ENCODE measurements around the gene ARHGEF33. TPM values are rescaled to one million over a fixed set of nuclear protein-coding genes. Genes with fewer than 3 reads are reported as not detected.

Gene ARHGEF33
- total RNA-seq, 1 donor from 2014 or later: 0.30 TPM

GRCh38 chr2:38889045-38889444, 630 bp upstream of the ARHGEF33 start:
- no peak for FAIRE-seq
- Histone ChIP-seq H3K4me2 (ENCODE audit: low read length) (no peak overlapping the region), H3K27ac (ENCODE audit: low read depth, low read length) (no peak overlapping the region), H3K79me2 (ENCODE audit: insufficient read depth, low read length) (no peaks in the 10 kb centered on the region), H3K36me3 (ENCODE audit: insufficient read depth, low read length) (no peaks in the 10 kb centered on the region), H3K4me3 (ENCODE audit: insufficient read depth, low read depth, low read length) (no peak overlapping the region), H3K9me3 (ENCODE audit: insufficient read depth, low read depth, low read length) (no peaks in the 10 kb centered on the region), H3K27me3 (ENCODE audit: insufficient read depth, low read length) (no peaks in the 10 kb centered on the region), H2AFZ (ENCODE audit: low read depth, low read length) (no peak overlapping the region), H3K9ac (ENCODE audit: low read length) (no peak overlapping the region), H3K4me1 (ENCODE audit: insufficient read depth, low read length) (no peaks in the 10 kb centered on the region), H4K20me1 (ENCODE audit: insufficient read depth, low read length) (no peaks in the 10 kb centered on the region)
- TF ChIP-seq EZH2 (IDR thresholded peaks at IDR 0.05; ENCODE audit: insufficient read depth, low read length) (no peak), CTCF (IDR thresholded peaks at IDR 0.05; ENCODE audit: insufficient read depth, low read depth, low read length) (no peak)
- no peaks in the 10 kb centered on the region for H3K4me1 Mint-ChIP-seq (ENCODE audit: low read depth, unreplicated experiment)
- DNase-seq (ENCODE audit: low read depth): no peak
- no peaks in the 10 kb centered on the region for H3K27me3 Mint-ChIP-seq (ENCODE audit: low read depth, unreplicated experiment)
- no peak overlapping the region for H3K4me3 Mint-ChIP-seq (ENCODE audit: unreplicated experiment)
- no peaks in the 10 kb centered on the region for H3K9me3 Mint-ChIP-seq (ENCODE audit: unreplicated experiment)
- H3K27ac Mint-ChIP-seq (ENCODE audit: unreplicated experiment): no peak overlapping the region
- no peaks in the 10 kb centered on the region for H3K36me3 Mint-ChIP-seq (ENCODE audit: low read depth, unreplicated experiment)

GRCh38 chr2:38892819-38893218, 3.1 kb downstream of the ARHGEF33 start:
- no peak overlapping the region for H3K4me3 Mint-ChIP-seq (ENCODE audit: unreplicated experiment)
- H3K79me2 ChIP-seq (ENCODE audit: insufficient read depth, low read length): no peaks in the 10 kb centered on the region
- no peak overlapping the region for H2AFZ ChIP-seq (ENCODE audit: low read depth, low read length)
- no peak overlapping the region for H3K27ac Mint-ChIP-seq (ENCODE audit: unreplicated experiment)
- H3K4me1 Mint-ChIP-seq (ENCODE audit: low read depth, unreplicated experiment): no peaks in the 10 kb centered on the region
- no peaks in the 10 kb centered on the region for H4K20me1 ChIP-seq (ENCODE audit: insufficient read depth, low read length)
- TF ChIP-seq EZH2 (IDR thresholded peaks at IDR 0.05; ENCODE audit: insufficient read depth, low read length) (no peak), CTCF (IDR thresholded peaks at IDR 0.05; ENCODE audit: insufficient read depth, low read depth, low read length) (no peak)
- H3K27me3 Mint-ChIP-seq (ENCODE audit: low read depth, unreplicated experiment): no peaks in the 10 kb centered on the region
- no peak overlapping the region for H3K4me2 ChIP-seq (ENCODE audit: low read length)
- DNase-seq (ENCODE audit: low read depth): no peak
- H3K9me3 Mint-ChIP-seq (ENCODE audit: unreplicated experiment): no peaks in the 10 kb centered on the region
- no peaks in the 10 kb centered on the region for H3K9me3 ChIP-seq (ENCODE audit: insufficient read depth, low read depth, low read length)
- no peak overlapping the region for H3K27ac ChIP-seq (ENCODE audit: low read depth, low read length)
- H3K4me3 ChIP-seq (ENCODE audit: insufficient read depth, low read depth, low read length): no peak overlapping the region
- H3K9ac ChIP-seq (ENCODE audit: low read length): no peak overlapping the region
- no peaks in the 10 kb centered on the region for H3K27me3 ChIP-seq (ENCODE audit: insufficient read depth, low read length)
- no peak for FAIRE-seq
- H3K36me3 Mint-ChIP-seq (ENCODE audit: low read depth, unreplicated experiment): no peaks in the 10 kb centered on the region
- H3K36me3 ChIP-seq (ENCODE audit: insufficient read depth, low read length): no peaks in the 10 kb centered on the region
- no peaks in the 10 kb centered on the region for H3K4me1 ChIP-seq (ENCODE audit: insufficient read depth, low read length)

GRCh38 chr2:38898256-38898655, 8.6 kb downstream of the ARHGEF33 start:
- no peak for FAIRE-seq
- H3K9me3 Mint-ChIP-seq (ENCODE audit: unreplicated experiment): no peaks in the 10 kb centered on the region
- H4K20me1 ChIP-seq (ENCODE audit: insufficient read depth, low read length): no peaks in the 10 kb centered on the region
- no peak overlapping the region for H3K4me3 Mint-ChIP-seq (ENCODE audit: unreplicated experiment)
- no peaks in the 10 kb centered on the region for H3K36me3 ChIP-seq (ENCODE audit: insufficient read depth, low read length)
- H3K27ac ChIP-seq (ENCODE audit: low read depth, low read length): no peak overlapping the region
- no peaks in the 10 kb centered on the region for H3K4me1 Mint-ChIP-seq (ENCODE audit: low read depth, unreplicated experiment)
- H3K9me3 ChIP-seq (ENCODE audit: insufficient read depth, low read depth, low read length): no peaks in the 10 kb centered on the region
- H2AFZ ChIP-seq (ENCODE audit: low read depth, low read length): no peak overlapping the region
- H3K4me3 ChIP-seq (ENCODE audit: insufficient read depth, low read depth, low read length): no peak overlapping the region
- no peak overlapping the region for H3K4me2 ChIP-seq (ENCODE audit: low read length)
- peaks cover 2% of the 10 kb centered on the region for H3K27me3 ChIP-seq (ENCODE audit: insufficient read depth, low read length)
- no peaks in the 10 kb centered on the region for H3K27me3 Mint-ChIP-seq (ENCODE audit: low read depth, unreplicated experiment)
- no peak for DNase-seq (ENCODE audit: low read depth)
- H3K36me3 Mint-ChIP-seq (ENCODE audit: low read depth, unreplicated experiment): no peaks in the 10 kb centered on the region
- H3K4me1 ChIP-seq (ENCODE audit: insufficient read depth, low read length): no peaks in the 10 kb centered on the region
- H3K27ac Mint-ChIP-seq (ENCODE audit: unreplicated experiment): no peak overlapping the region
- no peak overlapping the region for H3K9ac ChIP-seq (ENCODE audit: low read length)
- no peaks in the 10 kb centered on the region for H3K79me2 ChIP-seq (ENCODE audit: insufficient read depth, low read length)
- no peak for TF ChIP-seq EZH2 (IDR thresholded peaks at IDR 0.05; ENCODE audit: insufficient read depth, low read length)
- no peak for TF ChIP-seq CTCF (IDR thresholded peaks at IDR 0.05; ENCODE audit: insufficient read depth, low read depth, low read length)

Measured in astrocyte (in vitro differentiated cells and primary cell).